Endothelial cell of umbilical vein (primary cell): ENCODE data around the gene CIDEA. TPM values are rescaled to one million over a fixed set of nuclear protein-coding genes. Genes with fewer than 3 reads are reported as not detected.

ENCODE experiments used
- BruUV-seq: library from RNA; stranded (reverse); fragments of 400-500 nt; replicated peaks from 2 replicates; lab custom pipeline; 2021; lab: Mats Ljungman, UMichigan
- CTCF ChIA-PET: fragments of 300-600, 350-600 bp; sonication (Branson Sonifier 250); formaldehyde crosslinking; loops from one replicate; lab custom pipeline; 2021; ENCODE audit warnings: antibody characterized with exemption, inconsistent platforms; lab: Charles Lee
- POLR2A ChIA-PET: fragments of 300-600, 350-600 bp; sonication (Branson Sonifier 250); formaldehyde crosslinking; loops from one replicate; lab custom pipeline; 2021; ENCODE audit warnings: antibody characterized with exemption, inconsistent platforms; lab: Charles Lee
- DNase-seq: peaks from one replicate; pipeline ENCODE4 v3.0.0-alpha.2; 2011; ENCODE audit warnings: low read depth, low spot score
- FAIRE-seq: peaks from 2 replicates; lab custom pipeline; 2011; peaks lifted over from hg19 to GRCh38; lab: Jason Lieb, UNC
- H2AFZ ChIP-seq: 2 replicates; pipeline ENCODE4 v1.6.0; 2012; ENCODE audit warnings: low read depth, low read length, control low read depth, inconsistent platforms
- H3K27ac ChIP-seq: 2 replicates; pipeline ENCODE4 v1.5.1; 2011; ENCODE audit warnings: low read depth, mild to moderate bottlenecking, control low read depth, low read length, moderate library complexity; ENCODE audit not compliant: insufficient read depth
- H3K27me3 ChIP-seq, 2 experiments: 2 replicates each; pipeline versions ENCODE4 v1.6.0 to v1.6.1; 2011; ENCODE audit warnings: low read length in 2 of 2, mixed read lengths in 1 of 2; ENCODE audit not compliant: control insufficient read depth in 2 of 2, insufficient read depth in 2 of 2
- H3K36me3 ChIP-seq, 2 experiments: 2 replicates in 1 of 2; 3 replicates in 1 of 2; pipeline ENCODE4 v1.5.1; 2011; ENCODE audit warnings: low read length in 2 of 2, mild to moderate bottlenecking in 1 of 2, moderate library complexity in 1 of 2; ENCODE audit not compliant: control insufficient read depth in 2 of 2, insufficient read depth in 2 of 2; ENCODE audit errors: extremely low read depth in 1 of 2
- H3K4me1 ChIP-seq: 3 replicates; pipeline ENCODE4 v1.5.1; 2011; ENCODE audit warnings: mild to moderate bottlenecking, low read length; ENCODE audit not compliant: control insufficient read depth, insufficient read depth; ENCODE audit errors: extremely low read depth
- H3K4me2 ChIP-seq: 2 replicates; pipeline ENCODE4 v1.6.1; 2011; ENCODE audit warnings: low read length, control low read depth, mixed read lengths; ENCODE audit not compliant: insufficient read depth
- H3K4me3 ChIP-seq, 3 experiments: fragments of 200-600 bp in 1 of 3; sonication (generic), shearing (Covaris generic) in 1 of 3; replicated peaks in 1 of 3; 2 replicates each; pipeline ENCODE4 v1.5.1; 2011 to 2016; ENCODE audit warnings: control low read depth in 3 of 3, low read length in 3 of 3, mild to moderate bottlenecking in 2 of 3, inconsistent platforms in 1 of 3, low read depth in 1 of 3, moderate library complexity in 1 of 3; ENCODE audit not compliant: insufficient read depth in 1 of 3
- H3K79me2 ChIP-seq: 2 replicates; pipeline ENCODE4 v1.6.0; 2012; ENCODE audit warnings: low read length, inconsistent platforms; ENCODE audit not compliant: control insufficient read depth, insufficient read depth
- H3K9ac ChIP-seq: replicated peaks from 2 replicates; pipeline ENCODE3; 2011; ENCODE audit warnings: low read length, control low read depth; ENCODE audit not compliant: insufficient read depth; ENCODE audit errors: extremely low read depth
- H3K9me1 ChIP-seq: replicated peaks from 3 replicates; pipeline ENCODE4 v1.6.0; 2011; ENCODE audit warnings: mild to moderate bottlenecking, low read length; ENCODE audit not compliant: control insufficient read depth, insufficient read depth; ENCODE audit errors: extremely low read depth
- H3K9me3 ChIP-seq: replicated peaks from 2 replicates; pipeline ENCODE4 v1.5.1; 2012; ENCODE audit warnings: low read length, inconsistent platforms; ENCODE audit not compliant: control insufficient read depth, insufficient read depth
- H4K20me1 ChIP-seq: replicated peaks from 2 replicates; pipeline ENCODE3; 2011; ENCODE audit warnings: mild to moderate bottlenecking, low read length; ENCODE audit not compliant: control insufficient read depth, insufficient read depth; ENCODE audit errors: extremely low read depth
- CTCF ChIP-seq, 2 donors: IDR thresholded peaks; 1 replicate in 1 of 2; 2 replicates in 1 of 2; pipeline ENCODE4 v1.5.1; 2011; ENCODE audit warnings: low read length in 2 of 2, mild to moderate bottlenecking in 2 of 2, moderate library complexity in 2 of 2, control low read depth in 1 of 2, inconsistent platforms in 1 of 2, low read depth in 1 of 2; ENCODE audit not compliant: insufficient read depth in 1 of 2; ENCODE audit errors: extremely low read depth in 1 of 2
- EZH2 ChIP-seq: IDR thresholded peaks from 2 replicates; pipeline ENCODE4 v1.6.1; 2012; ENCODE audit warnings: borderline replicate concordance, low read depth, mild to moderate bottlenecking, moderate library complexity, low read length, inconsistent platforms; ENCODE audit not compliant: severe bottlenecking
- FOS ChIP-seq: IDR thresholded peaks from 2 replicates; pipeline ENCODE4 v1.6.1; 2011; ENCODE audit warnings: mild to moderate bottlenecking, low read length, moderate library complexity, borderline replicate concordance; ENCODE audit not compliant: insufficient read depth
- GATA2 ChIP-seq: IDR thresholded peaks from 2 replicates; pipeline ENCODE4 v1.7.0; 2011; ENCODE audit warnings: low read depth, mild to moderate bottlenecking, moderate library complexity, mixed read lengths, low read length; ENCODE audit not compliant: insufficient read length, insufficient read depth
- JUN ChIP-seq: IDR thresholded peaks from 2 replicates; pipeline ENCODE4 v1.6.1; 2011; ENCODE audit warnings: borderline replicate concordance, low read depth; ENCODE audit not compliant: insufficient read length, insufficient read depth
- MAX ChIP-seq: IDR thresholded peaks from 2 replicates; pipeline ENCODE4 v1.6.1; 2011; ENCODE audit not compliant: insufficient read depth, insufficient read length
- MYC ChIP-seq: IDR thresholded peaks from one replicate; pipeline ENCODE4 v1.6.1; 2011; ENCODE audit warnings: mild to moderate bottlenecking, low read depth, low read length
- POLR2A ChIP-seq: IDR thresholded peaks from 2 replicates; pipeline ENCODE4 v1.6.1; 2012; ENCODE audit warnings: low read depth, mild to moderate bottlenecking, control low read depth, low read length
- POLR2AphosphoS5 ChIP-seq: IDR thresholded peaks from 2 replicates; pipeline ENCODE4 v1.6.1; 2012; ENCODE audit warnings: low read depth, mild to moderate bottlenecking, control low read depth, low read length, moderate library complexity; ENCODE audit not compliant: insufficient read depth
- dilution Hi-C: fragments of 300-500 bp; cut with MboI; formaldehyde crosslinking; loops from one replicate; pipeline ENCODE4 v1.15.0; 2019; ENCODE audit warnings: low sequenced_read_pairs; ENCODE audit not compliant: extremely low pct_ligation_motif_present
- intact Hi-C: fragments of 100-400 bp; cut with micrococcal nuclease; formaldehyde crosslinking; loops from one replicate; pipeline ENCODE4 v1.10.0; 2022
- polyA plus RNA-seq, 4 experiments: library from polyadenylated mRNA; depleted of rRNA in 3 of 4; stranded (reverse) in 3 of 4; unstranded in 1 of 4; fragments of >200 nt; gene quantifications; 2 replicates each; pipeline versions ENCODE4 v1.2.1 to v1.2.3, GENCODE V29; 2011 to 2012; ENCODE audit warnings: missing spikeins in 1 of 4
- total RNA-seq: library from RNA; stranded (reverse); gene quantifications from 2 replicates; pipeline ENCODE4 v1.2.3, GENCODE V29; 2021

Gene CIDEA
- total and polyA plus RNA-seq, 2 donors (not counting 3 experiments of a cell fraction or from before 2014, with no cell fraction given): 0.42 TPM; not detected in 1

- Histone ChIP-seq H3K9me1 (no peaks in the 10 kb centered on the region), H3K4me2 (no peak overlapping the region), H3K4me3 (no peak overlapping the region), H3K9me3 (no peaks in the 10 kb centered on the region), H3K27ac (no peak overlapping the region), H3K4me1 (peaks cover 23% of the 10 kb centered on the region), H3K79me2 (peaks cover 91% of the 10 kb centered on the region), H3K36me3 (peaks cover 18 to 48% of the 10 kb centered on the region in 2 experiments), H3K9ac (no peak overlapping the region), H2AFZ (no peak overlapping the region), H3K27me3 (no peaks in the 10 kb centered on the region), H4K20me1 (peaks cover 10% of the 10 kb centered on the region)
- peak; percentile 47 for FAIRE-seq
- ChIA-PET CTCF (interaction anchor here (0.7 to 4.6 kb wide), 6 partner anchors 10 to 46 kb away, joined by 3 to 46 read pairs (median 6); no protein-coding TSS in a partner anchor), POLR2A (interaction anchor here (0.6 to 1.9 kb wide), 3 partner anchors 9 to 35 kb away, joined by 3 to 4 read pairs (median 3); partner anchors contain the start of gene TUBB6)
- dilution Hi-C loops (no loop called here), intact Hi-C loops (no loop called here)
- DNase-seq: no peak
- TF ChIP-seq POLR2A: no peak
- TF ChIP-seq POLR2AphosphoS5: peak; percentile 15
- BruUV-seq: no TSS peak
Observed at GRCh38 chr18:12317664-12318333, 63.6 kb downstream of the CIDEA start.

- H3K4me2 ChIP-seq: no peak overlapping the region
- intact Hi-C loops (no loop called here), dilution Hi-C loops (no loop called here)
- no peak overlapping the region for H2AFZ ChIP-seq
- no peaks in the 10 kb centered on the region for H3K9me1 ChIP-seq
- no peak for FAIRE-seq
- DNase-seq: no peak
- no peaks in the 10 kb centered on the region for H3K9me3 ChIP-seq
- peaks cover 10% of the 10 kb centered on the region for H4K20me1 ChIP-seq
- POLR2A ChIA-PET: interaction anchor here (0.6 to 1.9 kb wide), 4 partner anchors 9 to 36 kb away, joined by 3 to 4 read pairs (median 4); partner anchors contain the start of gene TUBB6
- H3K9ac ChIP-seq: no peak overlapping the region
- CTCF ChIA-PET: interaction anchor here (1.2 to 4.6 kb wide), 6 partner anchors 10 to 46 kb away, joined by 3 to 46 read pairs (median 6); no protein-coding TSS in a partner anchor
- H3K36me3 ChIP-seq: peaks cover 18 to 44% of the 10 kb centered on the region in 2 experiments
- BruUV-seq: no TSS peak
- TF ChIP-seq MAX: no peak
- no peak for TF ChIP-seq POLR2AphosphoS5
- no peak for TF ChIP-seq POLR2A
- TF ChIP-seq FOS: no peak
- TF ChIP-seq GATA2: no peak
- TF ChIP-seq EZH2: no peak
- no peak for TF ChIP-seq CTCF (IDR thresholded peaks at IDR 0.05; ENCODE audit: extremely low read depth in 1 of 2, insufficient read depth in 1 of 2, low read depth in 1 of 2, low read length in 2 of 2)
- no peak for TF ChIP-seq JUN
- no peak for TF ChIP-seq MYC
- H3K4me1 ChIP-seq: peaks cover 20% of the 10 kb centered on the region
- peaks cover 91% of the 10 kb centered on the region for H3K79me2 ChIP-seq
- H3K27ac ChIP-seq: no peak overlapping the region
- no peak overlapping the region for H3K4me3 ChIP-seq
- H3K27me3 ChIP-seq: no peaks in the 10 kb centered on the region
Observed at GRCh38 chr18:12318334-12318697, 64.2 kb downstream of the CIDEA start.
